Thyroid gland (tissue), 4 donors: ENCODE data around the gene LAMA1. TPM values are rescaled to one million over a fixed set of nuclear protein-coding genes. Genes with fewer than 3 reads are reported as not detected.

Source experiments
- DNase-seq, 2 donors: peaks; one replicate each; pipeline ENCODE4 v3.0.0-alpha.2; 2019
- H3K27ac ChIP-seq, 3 donors: fragments of 200-600 bp; sonication (generic); 1 replicate in 2 of 3; 2 replicates in 1 of 3; pipeline ENCODE4 v1.5.1; 2016 to 2019; ENCODE audit warnings: mild to moderate bottlenecking in 1 of 3, moderate library complexity in 1 of 3
- H3K27me3 ChIP-seq: fragments of 200-600 bp; sonication (generic); one replicate; pipeline ENCODE4 v1.5.1; 2019
- H3K36me3 ChIP-seq, 2 donors: fragments of 200-600 bp; sonication (generic); one replicate each; pipeline ENCODE4 v1.5.1; 2016 to 2019
- H3K4me1 ChIP-seq, 2 donors: fragments of 200-600 bp; sonication (generic); one replicate each; pipeline ENCODE4 v1.5.1; 2017 to 2019
- H3K4me3 ChIP-seq, 3 donors: fragments of 200-600 bp; sonication (generic); replicated peaks in 1 of 3; 1 replicate in 2 of 3; 2 replicates in 1 of 3; pipeline ENCODE4 v1.5.1; 2016; ENCODE audit warnings: mild to moderate bottlenecking in 1 of 3
- H3K9me3 ChIP-seq: fragments of 200-600 bp; sonication (generic); one replicate; pipeline ENCODE4 v1.5.1; 2017
- CTCF ChIP-seq, 6 experiments: fragments of 200-600 bp in 3 of 6; fragments of 450-650 bp in 3 of 6; sonication (generic) in 3 of 6; IDR thresholded peaks; one replicate each; pipeline ENCODE4 v1.5.1; 2016 to 2019; ENCODE audit warnings: antibody characterized with exemption in 6 of 6, mild to moderate bottlenecking in 2 of 6, inconsistent platforms in 1 of 6, moderate library complexity in 1 of 6
- POLR2A ChIP-seq, 2 donors: fragments of 450-650 bp; IDR thresholded peaks; one replicate each; pipeline ENCODE4 v1.6.1; 2017; ENCODE audit warnings: antibody characterized with exemption in 2 of 2, mild to moderate bottlenecking in 2 of 2, moderate library complexity in 1 of 2
- WGBS, 2 donors: methylation state at CpG; one replicate each; pipeline ENCODE4 v1.1.5; 2017; 5-methylcytosine and 5-hydroxymethylcytosine counted together
- intact Hi-C: fragments of 100-400 bp; cut with DNase I; formaldehyde crosslinking; loops from one replicate; pipeline ENCODE4 v1.15.1; 2023
- total RNA-seq, 4 donors: library from RNA; depleted of rRNA; stranded (reverse); fragments of >200 nt; gene quantifications; one replicate each; pipeline ENCODE4 v1.2.3, GENCODE V29; 2016

The LAMA1 gene
- total RNA-seq, 4 donors from 2014 or later = 4.2 to 20.7 (median 15.2) TPM

- no peak overlapping the region for H3K4me3 ChIP-seq
- WGBS, 2 donors = 85 to 91% methylated on average over 2 of the region's 2 CpGs
- intact Hi-C loops = no loop called here
- H3K9me3 ChIP-seq = no peaks in the 10 kb centered on the region
- H3K4me1 ChIP-seq = no peaks in the 10 kb centered on the region
- TF ChIP-seq CTCF (IDR thresholded peaks at IDR 0.05) (no peak), POLR2A (IDR thresholded peaks at IDR 0.05) (no peak)
- no peak overlapping the region for H3K27ac ChIP-seq
- H3K36me3 ChIP-seq = peaks cover 0 to 12% of the 10 kb centered on the region in 2 donors
- no peak for DNase-seq
- no peaks in the 10 kb centered on the region for H3K27me3 ChIP-seq
Measured at GRCh38 chr18:6980363-6980762, 137.2 kb downstream of the LAMA1 start.

- no peaks in the 10 kb centered on the region for H3K27me3 ChIP-seq
- H3K4me3 ChIP-seq = no peak overlapping the region
- no peaks in the 10 kb centered on the region for H3K9me3 ChIP-seq
- H3K27ac ChIP-seq = no peak overlapping the region
- intact Hi-C loops = no loop called here
- no peak for DNase-seq
- TF ChIP-seq POLR2A (IDR thresholded peaks at IDR 0.05) = no peak
- no peak for TF ChIP-seq CTCF (IDR thresholded peaks at IDR 0.05)
- peaks cover 0 to 13% of the 10 kb centered on the region in 2 donors for H3K36me3 ChIP-seq
- H3K4me1 ChIP-seq = no peaks in the 10 kb centered on the region
- WGBS, 2 donors = 96 to 98% methylated on average over 3 of the region's 3 CpGs
Measured at GRCh38 chr18:6979954-6980353, 137.6 kb downstream of the LAMA1 start.

- H3K27ac ChIP-seq = no peak overlapping the region
- 96 to 97% methylated on average over 3 of the region's 3 CpGs for WGBS, 2 donors
- intact Hi-C loops = no loop called here
Measured at GRCh38 chr18:6976935-6977334, 140.7 kb downstream of the LAMA1 start.

GRCh38 chr18:6975084-6975483 is 142.5 kb downstream of the LAMA1 start:
- 90 to 97% methylated on average over 6 of the region's 6 CpGs for WGBS, 2 donors

More at GRCh38 chr18:6976935-6977334, 140.7 kb downstream of the LAMA1 start:
- no peak for TF ChIP-seq CTCF (IDR thresholded peaks at IDR 0.05)
- no peak for TF ChIP-seq POLR2A (IDR thresholded peaks at IDR 0.05)
- Histone ChIP-seq H3K4me1 (no peaks in the 10 kb centered on the region), H3K9me3 (no peaks in the 10 kb centered on the region), H3K27me3 (no peaks in the 10 kb centered on the region), H3K4me3 (no peak overlapping the region), H3K36me3 (peaks cover 0 to 15% of the 10 kb centered on the region in 2 donors)
- DNase-seq = no peak

More at GRCh38 chr18:6975084-6975483, 142.5 kb downstream of the LAMA1 start:
- no peak for TF ChIP-seq CTCF (IDR thresholded peaks at IDR 0.05)
- no peak for TF ChIP-seq POLR2A (IDR thresholded peaks at IDR 0.05)
- H3K4me1 ChIP-seq = no peaks in the 10 kb centered on the region
- no peaks in the 10 kb centered on the region for H3K27me3 ChIP-seq
- no peaks in the 10 kb centered on the region for H3K9me3 ChIP-seq
- no peak for DNase-seq
- no peak overlapping the region for H3K27ac ChIP-seq
- no peak overlapping the region for H3K4me3 ChIP-seq
- H3K36me3 ChIP-seq = peaks cover 0 to 15% of the 10 kb centered on the region in 2 donors
- intact Hi-C loops = no loop called here
